ENCODE data around the gene SPACA4. TPM values are rescaled to one million over a fixed set of nuclear protein-coding genes. Genes with fewer than 3 reads are reported as not detected.

The SPACA4 gene
- total RNA-seq, 2 donors from 2014 or later, result not detected

DNA sequence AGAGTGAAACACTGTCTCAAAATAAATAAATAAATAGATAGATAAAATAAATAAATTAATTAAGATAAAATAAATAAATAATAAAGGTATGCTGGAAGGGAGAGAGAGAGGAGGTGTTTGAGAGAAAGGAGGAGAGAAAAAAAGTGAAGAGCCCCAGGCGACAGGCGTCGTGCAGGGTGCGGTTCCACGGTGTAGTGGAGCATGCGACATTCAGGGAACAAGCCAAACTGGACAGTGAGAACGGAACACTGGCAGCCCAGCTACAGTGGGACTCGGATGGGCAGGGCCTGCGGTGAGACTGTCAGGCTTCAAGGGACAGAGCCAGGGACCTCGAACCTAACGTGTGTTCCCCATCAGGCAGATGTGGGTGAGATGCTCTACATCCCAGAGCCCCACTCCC lies 45.1 kb upstream of the SPACA4 start:
- H3K27me3 ChIP-seq, result no peaks in the 10 kb centered on the region
- intact Hi-C loops (cut with DNase I), result no loop called here
- no peak overlapping the region for H3K4me3 ChIP-seq
- H3K9me3 ChIP-seq, result no peaks in the 10 kb centered on the region
- no peak overlapping the region for H3K27ac ChIP-seq
- DNase-seq (no peak), ATAC-seq (no peak)
- TF ChIP-seq POLR2A (IDR thresholded peaks at IDR 0.05) (no peak), CTCF (IDR thresholded peaks at IDR 0.05) (no peak)
- no peaks in the 10 kb centered on the region for H3K36me3 ChIP-seq (replicated peaks in 1 of 2; ENCODE audit: insufficient read depth in 1 of 2, low read depth in 2 of 2)
- 81 to 94% methylated on average over 11 of the region's 11 CpGs for WGBS, 2 donors
- H3K4me1 ChIP-seq, result peaks cover 4% of the 10 kb centered on the region

- Histone ChIP-seq H3K27me3 (no peaks in the 10 kb centered on the region), H3K36me3 (replicated peaks in 1 of 2; ENCODE audit: insufficient read depth in 1 of 2, low read depth in 2 of 2) (no peaks in the 10 kb centered on the region), H3K9me3 (no peaks in the 10 kb centered on the region), H3K4me3 (no peak overlapping the region), H3K27ac (no peak overlapping the region), H3K4me1 (peaks cover 8% of the 10 kb centered on the region)
- intact Hi-C loops (cut with DNase I), result no loop called here
- no peak for ATAC-seq
- WGBS, 2 donors, result 86 to 88% methylated on average over 6 to 7 of the region's 7 CpGs
- no peak for DNase-seq
- no peak for TF ChIP-seq CTCF (IDR thresholded peaks at IDR 0.05)
- TF ChIP-seq POLR2A (IDR thresholded peaks at IDR 0.05), result no peak
Measured at GRCh38 chr19:48565090-48565489, 41.5 kb upstream of the SPACA4 start.

DNA sequence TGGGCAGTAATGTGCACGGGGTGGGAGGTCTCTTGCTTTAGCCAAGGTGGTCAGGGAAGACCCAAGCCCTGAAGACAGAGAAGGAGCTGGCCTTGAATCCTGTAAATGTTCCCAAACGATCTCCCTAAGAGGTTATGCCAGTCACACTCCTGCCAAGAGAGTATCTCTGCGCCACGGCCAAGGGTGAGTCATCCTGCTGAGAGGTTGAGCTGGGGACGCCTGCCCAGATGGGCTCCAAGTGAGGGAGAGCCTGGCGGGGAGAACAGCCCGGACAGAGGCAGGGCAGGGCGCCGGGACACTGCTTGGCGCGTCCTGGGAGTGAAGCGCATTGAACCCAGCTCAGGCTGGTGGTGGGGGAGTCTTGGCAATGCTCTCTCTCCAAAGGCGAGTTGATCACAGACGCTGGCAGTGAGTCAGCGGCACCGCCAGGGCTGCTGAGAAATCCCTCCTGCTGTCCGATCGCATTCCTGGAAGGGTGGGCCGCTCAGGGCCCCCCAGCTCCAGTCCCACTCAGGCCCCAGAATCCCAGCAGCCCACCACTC lies 38.1 kb upstream of the SPACA4 start:
- Histone ChIP-seq H3K27me3 (no peaks in the 10 kb centered on the region), H3K4me3 (no peak overlapping the region), H3K4me1 (peaks cover 8% of the 10 kb centered on the region), H3K9me3 (no peaks in the 10 kb centered on the region), H3K36me3 (replicated peaks in 1 of 2; ENCODE audit: insufficient read depth in 1 of 2, low read depth in 2 of 2) (no peaks in the 10 kb centered on the region), H3K27ac (peak overlapping the region in 2 of 4 donors; percentile 18 to 62)
- intact Hi-C loops (cut with DNase I), result no loop called here
- peak; percentile 63 to 89 (median 84) for DNase-seq
- peak in 2 of 3 donors; percentile 24 to 25 for TF ChIP-seq POLR2A (IDR thresholded peaks at IDR 0.05)
- no peak for TF ChIP-seq CTCF (IDR thresholded peaks at IDR 0.05)
- 9 to 12% methylated on average over 6 to 19 of the region's 19 CpGs for WGBS, 2 donors
- peak; percentile 94 for ATAC-seq

DNA sequence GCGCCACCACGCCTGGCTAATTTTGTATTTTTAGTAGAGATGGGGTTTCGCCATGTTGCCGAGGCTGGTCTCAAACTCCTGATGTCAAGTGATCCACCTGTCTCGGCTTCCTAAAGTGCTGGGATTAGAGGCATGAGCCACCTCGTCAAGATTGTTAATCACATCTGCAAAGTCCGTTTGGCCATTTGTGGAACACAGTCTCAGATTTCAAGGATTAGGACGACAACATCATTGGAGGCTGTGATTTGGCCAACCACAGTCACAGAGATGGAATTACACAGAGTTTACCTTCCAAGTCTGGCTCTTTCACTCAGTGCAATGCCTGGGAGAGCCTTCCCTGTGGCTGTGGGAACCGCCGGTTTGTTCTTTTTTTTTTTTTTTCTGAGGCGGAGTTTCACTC lies 36.7 kb upstream of the SPACA4 start:
- TF ChIP-seq CTCF (IDR thresholded peaks at IDR 0.05) (no peak), POLR2A (IDR thresholded peaks at IDR 0.05) (no peak)
- no peak for DNase-seq

More for the DNA sequence above, 36.7 kb upstream of the SPACA4 start:
- no peak for ATAC-seq
- 55 to 81% methylated on average over 10 to 11 of the region's 11 CpGs for WGBS, 2 donors
- H3K27ac ChIP-seq, result no peak overlapping the region
- H3K9me3 ChIP-seq, result no peaks in the 10 kb centered on the region
- intact Hi-C loops (cut with DNase I), result no loop called here
- no peaks in the 10 kb centered on the region for H3K27me3 ChIP-seq
- H3K4me3 ChIP-seq, result no peak overlapping the region
- no peaks in the 10 kb centered on the region for H3K36me3 ChIP-seq (replicated peaks in 1 of 2; ENCODE audit: insufficient read depth in 1 of 2, low read depth in 2 of 2)
- H3K4me1 ChIP-seq, result peaks cover 8% of the 10 kb centered on the region

Measured in body of pancreas (tissue), 4 donors.